ENCODE data around the gene SLFN12L.

Gene SLFN12L

GRCh38 chr17:35498448-35499178, 38.9 kb downstream of the SLFN12L start:
- no peak for TF ChIP-seq ARNTL (CRISPR knock-in tag; IDR thresholded peaks at IDR 0.05; ENCODE audit: borderline replicate concordance, low read depth)
- no peak for TF ChIP-seq CREB5 (CRISPR knock-in tag; IDR thresholded peaks at IDR 0.05; ENCODE audit: low read depth)
- TF ChIP-seq POU6F1 (CRISPR knock-in tag; IDR thresholded peaks at IDR 0.05; ENCODE audit: borderline replicate concordance, low read depth), result no peak
- no peak for TF ChIP-seq ZNF8 (CRISPR knock-in tag; IDR thresholded peaks at IDR 0.05)
- TF ChIP-seq PPARA (CRISPR knock-in tag; IDR thresholded peaks at IDR 0.05; ENCODE audit: borderline replicate concordance), result no peak
- no peak for TF ChIP-seq ISL1 (CRISPR knock-in tag; IDR thresholded peaks at IDR 0.05)
- TF ChIP-seq OSR1 (CRISPR knock-in tag; IDR thresholded peaks at IDR 0.05), result no peak
- TF ChIP-seq ESRRG (CRISPR knock-in tag; IDR thresholded peaks at IDR 0.05), result no peak
- no peak for ATAC-seq

- ATAC-seq, result no peak
- TF ChIP-seq SNAI2 (CRISPR knock-in tag; IDR thresholded peaks at IDR 0.05) (no peak), TOX (CRISPR knock-in tag; IDR thresholded peaks at IDR 0.05; ENCODE audit: borderline replicate concordance) (no peak), ZNF70 (CRISPR knock-in tag; IDR thresholded peaks at IDR 0.05) (no peak), RARB (CRISPR knock-in tag; IDR thresholded peaks at IDR 0.05) (no peak), POU6F1 (CRISPR knock-in tag; IDR thresholded peaks at IDR 0.05; ENCODE audit: borderline replicate concordance, low read depth) (no peak), TSHZ2 (CRISPR knock-in tag; IDR thresholded peaks at IDR 0.05) (no peak), CSRNP3 (CRISPR knock-in tag; IDR thresholded peaks at IDR 0.05) (no peak), ZNF8 (CRISPR knock-in tag; IDR thresholded peaks at IDR 0.05) (no peak), ZNF565 (CRISPR knock-in tag; conservative IDR thresholded peaks at IDR 0.05; ENCODE audit: low read depth) (no peak), CREB5 (CRISPR knock-in tag; IDR thresholded peaks at IDR 0.05; ENCODE audit: low read depth) (no peak), PATZ1 (CRISPR knock-in tag; IDR thresholded peaks at IDR 0.05; ENCODE audit: borderline replicate concordance) (no peak)
These were observed 40.8 kb downstream of the SLFN12L start for GRCh38 chr17:35496451-35497290.
